GM15510 (cell line): ENCODE data around the gene KIF16B.

Experiments
- POLR2A ChIP-seq: IDR thresholded peaks from 3 replicates; pipeline ENCODE4 v1.6.1; 2011; ENCODE audit warnings: borderline replicate concordance; ENCODE audit not compliant: insufficient read length; ENCODE audit errors: extremely low read depth

KIF16B gene

GRCh38 chr20:16551607-16552006, 21.6 kb downstream of the KIF16B start:
- no peak for TF ChIP-seq POLR2A

- TF ChIP-seq POLR2A = no peak
These were observed 25.1 kb downstream of the KIF16B start for GRCh38 chr20:16548068-16548672.

DNA sequence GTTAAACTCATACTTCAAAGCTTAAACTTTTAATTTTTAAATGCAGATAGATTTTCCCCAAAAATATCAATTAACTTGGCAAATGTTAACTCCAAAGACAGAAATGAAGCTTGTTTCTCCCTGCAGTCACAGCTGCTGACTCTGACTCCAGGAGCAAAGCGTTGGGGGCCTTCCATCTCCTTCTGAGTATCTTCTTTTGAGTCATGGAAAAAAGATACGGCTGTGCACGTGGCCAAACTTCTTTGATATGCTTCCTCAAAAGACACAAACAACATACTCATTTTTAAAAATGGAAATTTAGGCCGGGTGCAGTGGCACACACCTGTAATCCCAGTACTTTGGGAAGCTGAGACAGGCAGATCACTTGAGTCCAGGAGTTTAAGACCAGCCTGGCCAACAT, 28.3 kb downstream of the KIF16B start:
- TF ChIP-seq POLR2A = no peak

DNA sequence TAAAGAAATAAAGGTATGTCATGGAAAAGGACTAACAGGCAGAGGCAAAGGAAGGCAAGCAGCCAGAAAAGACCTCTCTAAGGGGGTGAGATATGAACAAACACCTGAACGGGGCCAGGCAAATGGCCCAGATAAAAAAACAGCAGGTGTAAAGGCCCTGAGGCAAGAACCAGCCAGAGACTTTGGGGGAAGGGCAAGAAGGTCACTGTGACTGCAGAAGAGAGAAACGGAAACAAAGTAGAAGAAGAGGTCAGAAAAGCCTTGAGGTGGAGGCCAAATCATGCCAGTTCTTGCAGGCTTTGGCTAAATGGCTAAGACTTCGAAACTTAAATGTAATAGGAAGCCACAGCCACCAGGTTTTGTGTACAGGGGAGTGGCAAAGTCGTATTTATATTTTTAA, 30.8 kb downstream of the KIF16B start:
- no peak for TF ChIP-seq POLR2A

DNA sequence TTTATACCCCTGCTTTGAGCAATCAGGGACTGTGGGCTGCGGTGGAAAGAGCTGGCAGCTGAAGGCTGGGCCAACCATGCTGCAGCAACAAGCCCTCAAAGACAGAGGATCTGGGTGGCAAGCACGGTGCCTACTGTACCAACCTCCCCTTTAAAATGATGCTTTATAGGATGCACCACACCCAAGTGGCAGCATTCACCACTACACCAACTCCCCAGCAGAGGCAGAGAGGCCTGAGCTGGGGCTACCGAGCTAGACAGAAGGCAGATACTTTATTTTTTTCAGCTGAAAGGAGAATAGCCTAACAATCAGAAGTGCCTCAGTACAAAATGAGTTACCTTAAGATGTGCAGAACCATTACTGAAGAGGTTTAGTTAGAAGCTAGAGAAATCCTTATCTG, 31.4 kb downstream of the KIF16B start:
- no peak for TF ChIP-seq POLR2A

- no peak for TF ChIP-seq POLR2A
These were observed 32.0 kb downstream of the KIF16B start for GRCh38 chr20:16541226-16541625.

GRCh38 chr20:16539280-16540021, 33.8 kb downstream of the KIF16B start:
- no peak for TF ChIP-seq POLR2A

DNA sequence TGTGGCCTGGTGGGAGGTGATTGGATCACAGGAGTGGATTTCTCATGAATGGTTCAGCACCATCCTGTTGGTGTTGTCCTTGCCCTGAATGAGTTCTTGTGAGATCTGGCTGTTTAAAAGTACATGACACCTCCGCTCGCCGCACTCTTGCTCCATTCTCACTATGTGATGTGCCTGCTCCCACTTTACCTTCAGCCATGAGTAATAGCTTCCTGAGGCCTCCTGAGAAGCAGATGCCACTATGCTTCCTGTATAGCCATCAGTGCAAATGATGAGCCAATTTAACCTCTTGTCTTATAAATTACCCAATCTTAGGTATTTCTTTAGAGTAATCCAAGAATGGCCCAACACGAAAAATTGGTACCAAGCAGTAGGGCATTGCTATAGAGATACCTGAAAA, 34.5 kb downstream of the KIF16B start:
- no peak for TF ChIP-seq POLR2A

DNA sequence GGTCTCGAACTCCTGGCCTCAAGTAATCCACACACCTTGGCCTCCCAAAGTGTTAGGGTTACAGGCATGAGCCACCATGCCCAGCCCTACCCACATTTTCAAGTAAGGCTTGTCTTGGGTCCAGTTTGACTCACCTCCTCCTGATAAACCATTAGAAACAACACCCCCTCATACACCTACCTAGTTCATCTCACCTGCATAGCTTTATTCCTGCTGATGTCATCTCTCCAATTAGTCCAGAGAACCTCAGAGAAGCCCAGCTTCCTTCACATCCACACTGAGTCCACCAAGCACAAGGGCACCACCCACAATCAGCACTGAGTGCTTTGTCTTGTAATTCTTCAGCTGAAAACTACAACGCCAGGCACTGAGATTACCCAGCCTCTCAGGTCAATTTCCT, 35.3 kb downstream of the KIF16B start:
- no peak for TF ChIP-seq POLR2A

- no peak for TF ChIP-seq POLR2A
These were observed 36.1 kb downstream of the KIF16B start for GRCh38 chr20:16537025-16537665.

DNA sequence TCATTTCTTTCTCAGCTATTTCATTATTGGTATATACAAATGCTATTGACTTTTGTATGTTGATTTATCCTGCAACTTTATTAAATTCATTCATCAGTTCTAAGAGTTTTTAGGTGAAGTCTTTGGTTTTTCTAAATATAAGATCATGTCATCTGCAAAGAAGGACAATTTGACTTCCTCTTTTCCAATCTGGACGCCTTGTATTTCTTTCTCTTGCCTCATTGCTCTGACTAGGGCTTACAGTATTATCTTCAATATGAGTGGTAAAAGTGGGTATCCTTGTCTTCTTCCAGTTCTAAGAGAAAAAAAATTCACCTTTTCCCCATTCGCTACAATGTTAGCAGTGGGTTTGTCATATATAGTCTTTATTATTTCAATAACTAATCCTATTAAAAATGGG, 38.0 kb downstream of the KIF16B start:
- TF ChIP-seq POLR2A = no peak

DNA sequence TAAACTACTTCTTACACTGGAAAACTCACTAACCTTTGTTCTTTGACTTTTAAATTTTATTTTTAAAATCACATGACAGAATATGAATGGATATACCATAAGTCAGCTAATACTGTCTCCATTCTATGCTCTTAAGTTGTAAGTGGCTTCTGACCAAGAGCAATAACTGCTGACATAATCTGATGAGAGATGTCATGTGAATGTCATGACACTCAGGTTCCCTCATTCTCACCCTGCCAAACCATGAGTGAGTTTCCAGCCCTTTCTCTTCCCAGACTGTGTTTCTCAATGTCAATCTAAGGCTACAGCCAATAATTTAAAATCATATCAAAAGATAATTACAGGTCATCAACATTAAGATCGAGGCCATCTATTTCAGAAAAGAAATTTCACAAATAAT, 39.7 kb downstream of the KIF16B start:
- no peak for TF ChIP-seq POLR2A

DNA sequence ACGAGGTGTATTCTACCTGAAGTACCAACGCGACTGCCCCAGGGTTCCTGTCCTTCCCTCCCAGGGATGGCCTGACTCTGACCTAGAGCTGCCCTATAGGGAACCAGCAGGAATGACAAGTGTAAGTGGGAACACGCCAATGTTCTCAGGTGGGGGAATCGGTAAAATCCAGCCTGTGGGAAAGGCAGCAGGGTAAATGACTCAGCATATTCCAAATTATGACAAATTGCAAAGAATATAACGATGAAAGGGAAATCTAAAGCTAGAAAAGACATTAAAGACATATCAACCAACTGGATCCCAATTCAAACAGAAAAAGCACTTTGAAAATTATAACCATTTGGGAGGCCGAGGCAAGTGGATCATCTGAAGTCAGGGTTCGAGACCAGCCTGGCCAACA, 41.8 kb downstream of the KIF16B start:
- no peak for TF ChIP-seq POLR2A

- no peak for TF ChIP-seq POLR2A
These were observed 43.0 kb downstream of the KIF16B start for GRCh38 chr20:16530201-16530681.

DNA sequence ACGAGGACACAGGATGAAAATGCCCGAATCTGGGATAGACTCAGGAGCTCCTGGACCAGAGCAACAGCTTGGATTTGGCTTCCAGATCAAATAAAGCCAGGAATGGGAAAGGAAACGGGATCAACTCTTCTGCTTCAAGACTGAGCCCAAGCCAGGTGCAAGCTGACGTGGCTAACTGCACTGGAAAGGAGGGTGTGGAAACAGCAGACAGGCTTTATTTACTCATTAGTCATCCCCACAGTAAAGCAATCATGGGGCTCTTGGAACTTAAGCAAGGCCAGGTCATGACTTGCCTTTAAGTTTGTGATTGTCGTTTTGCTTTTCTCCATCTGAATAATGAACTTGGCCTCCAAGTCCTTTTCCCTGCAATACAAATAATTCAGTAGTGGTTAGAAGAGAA, 45.2 kb downstream of the KIF16B start:
- TF ChIP-seq POLR2A = no peak

DNA sequence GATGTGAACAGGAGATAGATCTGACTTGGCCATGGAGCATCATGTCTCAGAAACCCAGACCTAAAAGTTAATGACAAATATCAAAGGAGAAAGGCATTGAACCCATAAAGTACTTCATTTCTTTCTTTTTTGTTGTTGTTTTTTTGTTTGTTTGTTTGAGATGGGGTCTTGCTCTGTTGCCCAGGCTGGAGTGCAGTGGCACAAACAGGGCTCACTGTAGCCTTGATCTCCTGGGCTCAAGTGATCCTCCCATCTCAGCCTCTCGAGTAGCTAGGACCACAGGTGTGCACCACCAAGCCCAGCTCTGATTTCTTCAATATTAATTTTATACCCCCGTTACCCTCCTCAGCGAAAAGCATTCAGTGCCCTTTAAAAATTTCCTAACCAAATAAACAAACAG, 45.8 kb downstream of the KIF16B start:
- no peak for TF ChIP-seq POLR2A
